ENCODE results near the gene CMTR1. TPM values are rescaled to one million over a fixed set of nuclear protein-coding genes. Genes with fewer than 3 reads are reported as not detected.

Gene CMTR1
- total RNA-seq, result 10 to 100 TPM; 35.1 to 49.2 (median 41.4) TPM

GRCh38 chr6:37432916-37433656, at the start of gene CMTR1:
CMTR1 (plus strand) TSS chr6:37433221; CDS start chr6:37435630, 2,409 bp downstream.
- Histone ChIP-seq H3K27me3 (no peaks in the 10 kb centered on the region), H3K36me3 (peaks cover 0 to 28% of the 10 kb centered on the region in 2 donors), H3K4me3 (peak within 1 kb of the TSS; percentile 76 to 91), H3K27ac (peak within 1 kb of the TSS; percentile 81 to 97 (median 94)), H3K4me1 (peaks cover 3 to 35% (median 8%) of the 10 kb centered on the region in 3 donors), H3K9me3 (no peaks in the 10 kb centered on the region)
- ATAC-seq, result peak; percentile 99
- 0% methylated on average over 1 of the region's 61 CpGs for WGBS, 2 donors (ENCODE audit: low coverage in 1 of 2)
- TF ChIP-seq POLR2A (IDR thresholded peaks at IDR 0.05), result peak; percentile 82 to 83
- TF ChIP-seq EP300 (IDR thresholded peaks at IDR 0.05), result no peak
- TF ChIP-seq POLR2AphosphoS5 (IDR thresholded peaks at IDR 0.05), result peak; percentile 93
- TF ChIP-seq CTCF (IDR thresholded peaks at IDR 0.05), result peak in 2 of 4 experiments; percentile 15 to 26

GRCh38 chr6:37388578-37388977, 44.4 kb upstream of the CMTR1 start:
- H3K36me3 ChIP-seq, result peaks cover 0 to 97% of the 10 kb centered on the region in 2 donors
- TF ChIP-seq POLR2AphosphoS5 (IDR thresholded peaks at IDR 0.05) (no peak), CTCF (IDR thresholded peaks at IDR 0.05) (no peak), EP300 (IDR thresholded peaks at IDR 0.05) (no peak), POLR2A (IDR thresholded peaks at IDR 0.05) (no peak)
- ATAC-seq, result no peak

GRCh38 chr6:37389857-37390256, 43.2 kb upstream of the CMTR1 start:
- Histone ChIP-seq H3K4me1 (no peaks in the 10 kb centered on the region), H3K27ac (no peak overlapping the region), H3K27me3 (no peaks in the 10 kb centered on the region), H3K4me3 (no peak overlapping the region), H3K36me3 (peaks cover 0 to 98% of the 10 kb centered on the region in 2 donors), H3K9me3 (no peaks in the 10 kb centered on the region)
- WGBS, 2 donors (ENCODE audit: low coverage in 1 of 2), result 93 to 100% methylated on average over 2 to 3 of the region's 3 CpGs
- TF ChIP-seq EP300 (IDR thresholded peaks at IDR 0.05) (no peak), POLR2A (IDR thresholded peaks at IDR 0.05) (no peak), POLR2AphosphoS5 (IDR thresholded peaks at IDR 0.05) (no peak), CTCF (IDR thresholded peaks at IDR 0.05) (no peak)
- no peak for ATAC-seq

More at GRCh38 chr6:37388578-37388977, 44.4 kb upstream of the CMTR1 start:
- Histone ChIP-seq H3K4me1 (no peaks in the 10 kb centered on the region), H3K27ac (no peak overlapping the region), H3K27me3 (no peaks in the 10 kb centered on the region), H3K4me3 (no peak overlapping the region), H3K9me3 (no peaks in the 10 kb centered on the region)

DNA sequence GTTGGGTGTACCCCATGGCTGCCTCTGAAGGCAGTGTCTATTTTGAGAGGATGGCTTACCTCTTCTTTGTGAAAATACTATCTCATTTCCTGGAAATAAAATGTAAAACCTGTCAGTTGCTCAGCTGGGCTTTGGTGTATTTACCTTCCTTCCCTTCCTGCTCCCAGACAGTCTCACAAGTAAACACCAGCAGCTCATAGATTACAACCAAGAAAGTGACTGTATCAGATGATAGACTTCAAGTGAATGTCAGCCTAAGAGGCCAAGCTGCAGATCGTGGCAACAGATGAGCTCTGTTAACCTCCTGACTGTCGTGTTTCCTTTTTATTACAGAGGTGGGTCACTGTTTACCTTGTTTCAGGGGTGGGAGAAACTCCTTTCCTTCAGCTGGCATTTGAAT, 41.9 kb upstream of the CMTR1 start:
- Histone ChIP-seq H3K27me3 (no peaks in the 10 kb centered on the region), H3K36me3 (peaks cover 0 to 91% of the 10 kb centered on the region in 2 donors), H3K4me3 (no peak overlapping the region), H3K27ac (no peak overlapping the region), H3K9me3 (no peaks in the 10 kb centered on the region), H3K4me1 (no peaks in the 10 kb centered on the region)
- WGBS, 2 donors (ENCODE audit: low coverage in 1 of 2), result 33 to 65% methylated on average over 2 of the region's 2 CpGs
- TF ChIP-seq POLR2AphosphoS5 (IDR thresholded peaks at IDR 0.05) (no peak), CTCF (IDR thresholded peaks at IDR 0.05) (no peak), POLR2A (IDR thresholded peaks at IDR 0.05) (no peak), EP300 (IDR thresholded peaks at IDR 0.05) (no peak)
- ATAC-seq, result no peak

DNA sequence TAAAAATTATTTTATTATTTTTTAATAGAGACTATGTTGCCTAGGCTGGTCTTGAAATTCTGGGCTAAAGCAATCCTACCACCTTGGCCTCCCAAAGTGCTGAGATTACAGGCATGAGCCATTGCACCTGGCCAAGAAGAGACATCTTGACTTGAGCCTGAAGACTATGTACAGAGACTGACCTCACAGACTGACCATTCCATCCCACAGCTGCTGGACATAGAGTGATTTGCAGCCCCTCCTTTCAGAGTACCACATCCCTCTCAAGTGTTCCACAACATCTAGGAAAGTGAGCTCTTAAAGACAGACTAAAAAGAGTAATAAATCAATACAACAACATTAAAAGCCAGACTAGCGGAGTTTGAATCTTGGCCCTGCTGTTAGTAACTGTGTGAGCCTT, 40.2 kb upstream of the CMTR1 start:
- no peaks in the 10 kb centered on the region for H3K27me3 ChIP-seq
- ATAC-seq, result no peak
- no peaks in the 10 kb centered on the region for H3K9me3 ChIP-seq
- H3K36me3 ChIP-seq, result peaks cover 0 to 75% of the 10 kb centered on the region in 2 donors
- WGBS, 2 donors (ENCODE audit: low coverage in 1 of 2), result 100% methylated on average over 1 of the region's 1 CpG
- H3K4me1 ChIP-seq, result no peaks in the 10 kb centered on the region
- H3K4me3 ChIP-seq, result no peak overlapping the region
- TF ChIP-seq POLR2AphosphoS5 (IDR thresholded peaks at IDR 0.05), result no peak
- TF ChIP-seq EP300 (IDR thresholded peaks at IDR 0.05), result no peak
- no peak for TF ChIP-seq CTCF (IDR thresholded peaks at IDR 0.05)
- no peak for TF ChIP-seq POLR2A (IDR thresholded peaks at IDR 0.05)
- H3K27ac ChIP-seq, result no peak overlapping the region
